ENCODE data around the gene RPL37.
"Not testable (repeated sequence)": the region's sequence is repeated elsewhere in the genome, so short reads cannot be mapped to it uniquely, and the experiment has no call there.

The RPL37 gene

DNA sequence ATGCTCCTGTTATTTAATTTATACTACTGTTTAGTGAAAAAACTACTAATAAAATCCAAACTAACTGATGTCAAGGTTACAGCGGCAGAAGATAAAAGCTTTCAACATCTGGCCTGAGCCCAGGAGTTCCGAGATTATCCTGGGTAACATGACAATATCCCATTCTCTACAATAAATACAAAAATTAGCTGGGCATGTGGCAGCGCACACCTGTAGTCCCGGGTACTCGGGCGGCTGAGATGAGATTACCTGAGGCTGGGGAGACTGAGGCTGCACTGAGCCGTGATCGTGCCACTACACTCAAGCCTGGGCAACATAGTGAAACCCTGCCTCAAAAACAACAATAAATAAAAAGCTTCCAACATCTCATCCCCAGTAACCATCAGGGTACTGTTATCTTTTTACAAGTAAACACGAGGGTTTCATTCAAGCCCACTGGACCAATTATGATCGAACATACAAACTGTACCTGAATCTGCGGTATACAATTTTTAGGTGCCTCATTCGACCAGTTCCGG is 1.3 kb downstream of the RPL37 start:
- DNase-seq (ENCODE audit: low spot score) = no peak

DNA sequence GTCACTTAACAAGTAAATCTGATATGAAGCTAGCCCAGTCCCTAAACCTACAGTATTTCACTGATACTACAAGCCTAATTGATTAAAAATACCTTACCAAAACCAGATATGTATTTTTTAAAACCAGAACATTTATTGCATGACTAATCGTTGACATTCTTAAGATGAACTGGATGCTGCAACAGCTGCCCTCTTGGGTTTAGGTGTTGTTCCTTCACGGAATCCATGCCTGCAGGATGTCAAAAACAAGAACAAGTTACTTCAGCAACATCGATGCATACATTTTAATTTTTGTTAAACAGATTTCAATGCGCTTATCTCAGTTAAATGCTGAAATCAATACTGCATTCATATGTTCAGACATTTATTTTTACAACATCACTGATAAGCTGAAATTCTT is 2.7 kb downstream of the RPL37 start:
- DNase-seq (ENCODE audit: low spot score) = no peak

DNA sequence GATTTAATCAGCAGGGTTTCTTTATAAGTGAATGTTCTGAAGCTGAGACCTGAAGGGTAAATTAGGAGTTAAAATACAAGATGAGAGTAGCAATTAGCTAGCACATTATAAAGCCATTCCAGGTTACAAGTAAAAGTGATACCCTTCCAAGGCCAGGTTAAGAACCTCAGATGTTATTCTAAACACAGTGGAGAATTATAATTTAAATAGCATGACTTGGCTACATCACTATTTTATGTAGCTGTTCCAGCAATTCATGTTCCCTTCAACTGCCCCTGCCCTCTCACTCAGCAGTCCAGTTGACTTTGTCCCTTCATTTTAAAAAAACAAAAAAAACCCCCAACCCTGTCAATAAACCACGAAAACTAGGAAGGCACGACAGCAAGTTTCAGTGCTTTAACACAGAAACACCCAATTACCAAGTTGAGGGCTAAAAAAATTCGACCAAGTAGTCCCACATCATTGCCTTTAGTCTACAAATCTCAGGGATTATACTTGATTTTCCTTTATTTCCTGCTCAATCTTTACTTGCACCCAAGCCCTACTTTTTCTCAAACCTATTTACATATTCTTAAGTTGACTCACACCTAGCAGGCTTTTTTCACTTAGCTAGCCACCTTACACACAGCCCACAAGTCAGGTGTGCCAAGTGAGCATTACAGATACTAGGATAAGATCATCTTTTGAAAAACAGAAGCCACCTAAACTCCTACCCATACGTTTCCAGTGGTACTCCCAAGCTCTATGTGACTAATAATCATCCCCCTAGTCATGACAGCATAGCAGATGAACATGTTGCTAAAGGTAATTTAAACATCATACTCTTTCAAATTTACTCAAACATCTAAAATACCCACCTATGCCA is 3.4 kb downstream of the RPL37 start:
- DNase-seq (ENCODE audit: low spot score) = no peak

DNA sequence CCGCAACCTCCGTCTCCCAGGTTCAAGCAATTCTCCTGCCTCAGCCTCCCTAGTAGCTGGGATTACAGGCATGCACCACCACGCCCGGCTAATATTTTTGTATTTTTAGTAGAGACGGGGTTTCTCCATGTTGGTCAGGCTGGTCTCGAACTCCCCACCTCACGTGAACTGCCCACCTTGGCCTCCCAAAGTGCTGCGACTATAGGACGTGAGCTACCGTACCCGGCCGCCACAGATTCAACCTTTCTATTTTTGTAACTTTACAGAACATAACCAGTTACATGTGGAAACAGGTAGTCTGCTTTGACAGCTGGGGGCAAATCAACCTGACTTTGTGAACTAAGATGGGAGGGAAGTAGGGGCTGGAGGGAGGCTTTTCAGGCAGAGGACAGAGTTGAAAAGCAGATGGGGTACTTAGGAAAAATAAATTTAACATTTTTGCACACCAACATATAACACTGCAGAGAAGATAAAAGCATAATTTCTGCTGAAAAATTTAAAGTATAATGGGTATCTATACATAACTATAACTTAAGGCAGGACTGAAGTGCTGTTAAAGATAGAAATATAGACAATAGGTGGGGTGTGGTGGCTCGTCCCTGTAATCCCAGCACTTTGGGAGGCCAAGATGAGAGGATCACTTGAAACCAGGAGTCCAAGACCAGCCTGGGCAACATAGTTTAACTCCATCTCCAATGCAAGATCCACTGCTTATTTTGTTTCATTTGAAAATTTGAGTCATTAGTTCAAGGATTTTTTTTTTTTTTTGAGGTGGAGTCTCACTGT is 5.1 kb downstream of the RPL37 start:
- no peak for DNase-seq (ENCODE audit: low spot score)

DNA sequence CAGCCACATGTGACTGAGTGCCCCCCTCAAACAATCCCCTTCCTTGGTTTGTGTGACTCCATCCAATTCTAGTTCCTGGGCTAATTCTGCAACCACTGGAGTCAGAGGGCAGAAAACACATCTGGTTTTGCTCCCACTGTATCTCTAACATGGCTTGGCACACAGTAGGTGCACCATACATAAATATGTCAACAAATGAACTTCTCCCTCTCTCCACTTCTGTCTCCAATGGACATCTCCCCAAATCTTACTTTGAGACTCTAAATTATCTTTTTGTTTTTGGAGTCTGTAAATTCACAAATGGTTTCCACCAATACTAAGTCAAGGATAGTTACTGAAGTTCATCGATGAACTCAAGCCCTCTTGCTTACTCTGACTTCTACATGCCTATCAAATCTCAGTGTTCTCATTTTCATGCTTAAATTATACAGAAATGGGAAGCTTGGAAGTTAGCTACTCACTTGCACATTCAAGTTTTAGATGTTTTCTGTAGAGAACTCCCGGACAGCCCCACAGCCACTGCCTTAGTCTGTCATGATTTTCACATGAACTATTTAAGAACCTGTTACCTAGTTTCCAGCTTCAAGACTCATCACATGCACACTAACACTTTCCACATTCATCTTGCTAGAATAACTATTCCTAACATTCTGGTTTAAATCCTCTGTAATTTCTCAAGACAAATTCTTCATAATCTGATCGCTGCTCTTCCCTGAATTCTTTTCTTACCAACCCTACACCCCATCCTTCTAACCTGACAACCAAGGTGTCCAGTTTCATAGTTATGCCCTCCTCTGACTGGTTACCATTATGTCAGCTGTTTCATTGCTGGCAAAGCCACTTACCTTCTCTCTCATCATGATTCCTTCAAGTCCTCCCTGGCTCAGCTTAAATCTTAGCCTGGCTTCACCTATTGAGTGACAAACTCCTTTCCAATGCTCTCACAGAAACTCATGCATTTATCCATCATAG is 6.0 kb downstream of the RPL37 start:
- DNase-seq (ENCODE audit: low spot score) = no peak

DNA sequence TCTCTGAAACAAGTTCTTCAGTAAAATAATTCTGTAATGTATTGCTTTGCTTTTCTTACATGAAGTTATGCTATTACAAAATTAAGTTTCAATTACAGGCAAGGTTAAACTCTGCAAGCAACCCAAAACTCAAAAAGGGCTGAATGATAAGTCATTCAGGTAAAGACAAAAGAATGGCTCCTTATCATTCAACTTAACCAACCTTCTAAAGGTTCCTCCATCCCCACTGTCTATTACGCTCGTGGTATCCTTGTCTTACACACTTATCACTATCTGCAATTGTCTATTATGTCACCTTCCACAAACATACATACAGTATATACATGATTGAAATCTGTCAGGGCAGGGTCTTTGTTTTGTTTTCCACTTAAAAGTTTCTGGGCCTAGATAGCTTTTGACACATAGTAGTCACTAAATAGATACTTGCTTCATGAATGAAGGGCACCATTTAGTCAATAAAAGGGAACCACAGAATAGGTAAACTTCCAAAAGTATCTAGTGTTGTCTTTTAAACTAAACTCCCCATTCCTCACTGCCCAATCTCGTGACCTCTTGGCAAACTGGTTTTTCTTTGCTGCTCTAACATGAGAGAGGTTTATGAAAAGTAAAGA is 6.9 kb downstream of the RPL37 start:
- no peak for DNase-seq (ENCODE audit: low spot score)

DNA sequence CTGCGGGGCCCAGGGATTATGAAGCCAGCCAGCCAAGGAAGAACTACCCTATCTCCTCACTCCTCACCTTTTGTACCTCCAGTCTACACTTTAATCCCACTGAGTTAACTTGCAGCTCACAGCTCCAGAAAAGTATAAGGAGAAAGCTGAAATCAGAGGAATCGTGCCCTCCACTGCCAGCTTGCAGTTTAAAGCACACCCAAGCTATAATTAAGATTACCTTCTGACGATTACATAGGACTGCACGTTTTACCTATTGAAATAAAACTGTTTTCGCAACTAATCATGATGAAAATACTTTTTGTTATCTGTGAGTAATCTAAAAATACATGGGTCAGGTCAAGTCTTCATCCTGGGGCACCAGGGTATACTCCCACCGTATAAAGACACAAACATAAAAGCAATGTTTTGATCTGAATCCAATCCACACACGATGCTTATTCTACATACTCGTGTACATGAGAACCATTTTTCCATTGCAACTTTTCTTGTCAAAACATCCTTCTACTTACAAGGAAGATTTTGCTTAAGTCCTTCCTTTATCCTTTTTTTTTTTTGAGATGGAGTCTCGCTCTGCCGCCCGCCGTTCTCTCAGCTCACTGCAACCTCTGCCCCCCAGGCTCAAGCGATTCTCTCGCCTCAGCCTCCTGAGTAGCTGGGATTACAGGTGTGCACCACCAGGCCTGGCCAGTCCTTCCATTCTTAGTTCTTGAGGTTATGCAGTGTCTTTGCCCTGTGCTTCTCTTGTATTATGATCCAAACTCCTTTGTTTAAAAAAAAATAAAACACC is 7.6 kb downstream of the RPL37 start:
- no peak for DNase-seq (ENCODE audit: low spot score)

DNA sequence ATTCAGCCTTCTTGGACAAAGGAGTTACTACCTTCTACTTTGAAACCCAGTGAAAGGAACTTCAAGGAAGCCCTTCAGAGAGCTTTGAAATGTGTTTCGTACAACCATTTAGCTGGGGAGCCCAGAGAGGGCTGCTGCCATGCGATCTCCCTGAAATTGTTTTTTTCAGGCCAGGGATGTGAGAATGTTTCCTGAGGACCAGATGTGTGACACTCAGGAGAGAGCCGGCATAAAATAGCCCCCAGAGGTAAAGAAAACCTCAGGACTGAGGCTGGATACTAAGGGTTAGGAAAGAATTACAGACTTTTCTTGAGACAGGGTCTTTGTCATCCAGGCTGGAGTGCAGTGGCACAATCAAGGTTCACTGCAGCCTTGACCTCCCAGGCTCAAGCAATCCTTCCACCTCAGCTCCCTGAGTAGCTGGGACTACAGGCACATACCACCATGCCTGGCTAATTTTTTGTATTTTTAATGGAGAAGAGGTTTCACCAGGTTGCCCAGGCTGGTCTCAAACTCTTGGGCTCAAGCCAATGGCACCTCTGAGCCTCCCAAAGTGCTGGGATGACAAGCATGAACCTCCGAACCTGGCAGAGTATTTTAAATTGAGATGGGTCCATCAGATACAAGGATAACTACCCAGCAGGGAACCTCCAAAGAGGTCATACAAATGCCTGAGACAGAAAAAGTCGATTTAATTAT is 8.4 kb downstream of the RPL37 start:
- DNase-seq (ENCODE audit: low spot score) = no peak

DNA sequence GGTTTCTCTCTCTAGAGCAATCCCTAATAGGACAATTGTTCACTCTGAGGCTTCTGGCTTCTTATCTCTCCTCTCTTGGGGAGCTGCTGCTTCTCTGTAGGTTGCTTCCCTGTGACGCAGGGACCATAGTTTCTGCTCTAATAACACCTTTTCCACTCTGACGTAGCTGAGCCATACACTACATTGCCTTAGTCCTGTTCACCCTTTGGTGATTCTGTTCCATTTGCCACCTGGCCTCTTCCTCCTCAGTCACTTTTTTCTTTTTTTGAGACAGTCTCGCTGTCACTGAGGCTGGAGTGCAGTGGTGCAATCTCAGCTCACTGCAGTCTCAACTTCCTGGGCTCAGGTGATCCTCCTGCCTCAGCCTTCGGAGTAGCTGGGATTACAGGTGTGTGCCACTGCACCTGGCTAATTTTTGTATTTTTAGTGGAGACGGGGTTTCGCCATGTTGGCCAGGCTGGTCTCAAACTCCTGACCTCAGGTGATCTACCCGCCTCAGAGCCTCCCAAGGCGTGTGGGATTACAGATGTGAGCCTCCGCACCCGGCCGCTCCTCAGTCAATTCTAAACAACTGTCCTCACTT is 9.5 kb downstream of the RPL37 start:
- DNase-seq (ENCODE audit: low spot score) = not testable (repeated sequence)

DNA sequence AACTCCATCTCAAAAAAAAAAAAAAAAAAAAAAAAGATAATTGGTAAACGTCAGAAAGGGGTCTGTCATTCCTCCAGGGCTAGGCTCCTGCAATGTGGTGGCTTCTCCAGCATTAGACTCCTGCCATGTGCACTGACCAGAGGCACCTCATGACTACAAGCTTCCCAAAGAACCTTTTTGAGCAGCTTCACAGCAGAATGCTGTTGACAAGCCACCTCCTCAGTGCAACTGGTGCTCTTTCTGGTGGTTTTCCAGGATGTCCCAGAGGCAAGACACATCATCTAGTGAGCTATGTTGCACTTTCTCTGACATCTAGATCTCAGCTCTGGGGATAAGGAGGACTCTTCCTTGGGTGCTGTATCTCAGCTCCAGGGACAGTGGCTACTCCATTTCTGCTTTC is 11.6 kb downstream of the RPL37 start:
- DNase-seq (ENCODE audit: low spot score) = no peak

DNA sequence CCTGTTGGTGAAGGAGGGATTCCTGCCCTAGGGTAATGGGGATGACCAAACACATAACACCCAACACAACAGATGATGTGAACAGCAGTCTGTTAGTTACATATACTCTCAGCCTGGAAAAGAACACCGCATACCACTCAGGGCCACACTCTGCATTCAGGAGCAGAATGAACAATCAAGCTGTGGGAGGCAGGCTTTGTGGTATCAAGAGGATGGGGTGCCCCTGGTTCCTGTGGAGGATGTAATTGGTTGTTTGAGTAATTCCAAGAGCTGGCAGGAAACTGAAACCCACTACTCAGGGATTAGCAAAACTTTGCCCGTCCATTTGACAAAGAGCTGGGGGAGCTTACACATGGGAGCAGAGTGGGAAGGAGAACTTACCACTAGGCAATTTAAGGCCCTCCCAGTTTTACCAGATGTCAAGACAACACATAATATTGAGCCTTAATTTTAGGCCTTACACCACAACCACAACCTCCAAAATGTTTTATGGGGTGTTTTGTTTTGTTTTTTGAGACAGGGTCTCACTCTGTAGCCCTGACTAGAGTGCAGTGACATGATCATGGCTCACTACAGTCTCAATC is 21.2 kb downstream of the RPL37 start:
- no peak for DNase-seq (ENCODE audit: low spot score)

DNA sequence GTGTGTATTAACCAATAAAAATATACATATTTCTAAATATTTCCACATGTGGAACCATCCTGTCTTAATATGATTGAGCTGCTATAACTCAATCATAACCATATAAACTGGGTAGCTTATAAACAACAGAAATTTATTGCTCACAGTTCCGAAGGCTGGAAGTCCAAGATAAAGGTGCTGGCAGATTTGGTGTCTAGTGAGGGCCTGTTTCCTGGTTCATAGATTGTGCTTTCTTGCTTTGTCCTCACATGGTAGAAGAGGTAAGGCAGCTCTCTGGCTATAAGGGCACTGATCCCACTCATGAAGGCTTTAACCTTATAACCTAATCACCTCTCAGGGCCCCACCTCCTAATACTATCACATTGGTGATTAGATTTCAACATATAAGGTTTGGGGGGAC is 22.9 kb downstream of the RPL37 start:
- no peak for DNase-seq (ENCODE audit: low spot score)

DNA sequence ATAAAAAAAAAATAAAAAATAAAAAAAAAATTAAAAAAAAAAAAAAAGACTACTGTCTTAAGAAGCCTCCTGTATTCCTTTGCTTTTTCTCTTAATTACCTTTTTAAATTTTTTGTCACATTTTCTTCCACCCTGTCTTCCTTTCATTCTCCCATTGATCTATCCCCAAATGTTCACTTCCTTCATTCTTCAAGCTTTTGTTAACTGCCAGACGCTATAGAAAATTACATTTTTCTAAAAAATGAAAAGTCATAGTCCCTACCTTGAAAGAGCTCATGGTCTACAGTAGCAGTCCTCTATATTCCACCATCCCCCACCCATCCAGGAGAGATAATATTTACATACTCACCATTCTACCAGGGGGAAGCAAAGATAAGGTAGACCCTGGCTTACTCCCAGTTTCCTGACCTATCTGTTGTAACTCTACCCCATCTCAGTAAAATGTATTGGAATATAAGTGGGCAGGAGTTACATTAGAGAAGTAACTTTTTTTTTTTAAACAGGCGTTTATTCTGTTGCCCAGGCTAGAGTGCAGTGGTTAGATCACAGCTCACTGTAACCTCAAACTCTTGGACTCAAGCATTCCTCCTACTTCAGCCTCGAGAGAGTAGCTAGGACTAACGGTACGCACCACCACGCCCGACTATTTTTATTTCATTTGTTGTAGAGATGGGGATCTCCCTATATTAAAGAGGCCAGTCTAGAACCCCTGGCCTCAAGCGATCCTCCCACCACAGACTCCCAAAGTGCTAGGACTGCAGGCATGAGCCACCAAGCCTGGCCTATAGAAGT is 33.1 kb downstream of the RPL37 start:
- peak; percentile 47 for DNase-seq (ENCODE audit: low spot score)

DNA sequence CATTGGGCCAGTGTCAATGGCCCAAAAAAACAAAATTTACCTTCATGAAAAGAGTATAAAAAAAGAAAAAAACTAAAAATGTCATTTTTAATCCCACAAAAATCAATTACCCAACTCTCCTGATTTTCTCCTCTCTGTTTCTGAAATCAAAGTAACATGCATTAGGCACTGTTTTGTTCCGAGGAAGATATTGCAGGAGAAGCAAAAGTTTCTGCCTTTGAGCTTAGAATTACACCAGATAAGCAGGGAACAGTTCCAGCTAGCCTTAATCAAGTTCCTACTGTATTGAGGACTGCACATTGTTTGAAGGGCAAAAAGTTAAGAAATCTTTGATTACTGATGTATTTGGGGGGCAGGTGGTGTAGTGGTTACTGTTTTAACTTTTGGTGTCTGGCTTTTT is 35.8 kb downstream of the RPL37 start:
- peak; percentile 22 for DNase-seq (ENCODE audit: low spot score)

DNA sequence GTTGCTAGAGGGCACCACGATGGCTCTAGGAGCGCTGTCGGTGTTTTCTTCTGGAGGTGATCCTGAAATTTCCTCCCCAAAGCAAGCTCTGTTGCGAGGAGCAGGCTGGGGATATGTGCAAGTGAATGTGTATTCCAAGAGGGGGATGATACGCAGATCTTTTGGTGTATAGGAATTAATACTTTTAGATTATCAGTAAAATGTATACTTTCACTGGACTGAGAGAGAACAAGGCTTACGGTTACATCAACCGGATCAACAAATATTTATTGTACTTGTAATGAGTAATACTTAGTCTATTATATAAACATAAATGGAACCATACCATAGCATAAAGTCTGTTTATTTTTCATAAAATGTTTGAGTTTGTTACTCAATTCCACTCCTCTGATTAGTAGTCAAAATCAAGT is 36.2 kb downstream of the RPL37 start:
- DNase-seq (ENCODE audit: low spot score) = peak; percentile 14

DNA sequence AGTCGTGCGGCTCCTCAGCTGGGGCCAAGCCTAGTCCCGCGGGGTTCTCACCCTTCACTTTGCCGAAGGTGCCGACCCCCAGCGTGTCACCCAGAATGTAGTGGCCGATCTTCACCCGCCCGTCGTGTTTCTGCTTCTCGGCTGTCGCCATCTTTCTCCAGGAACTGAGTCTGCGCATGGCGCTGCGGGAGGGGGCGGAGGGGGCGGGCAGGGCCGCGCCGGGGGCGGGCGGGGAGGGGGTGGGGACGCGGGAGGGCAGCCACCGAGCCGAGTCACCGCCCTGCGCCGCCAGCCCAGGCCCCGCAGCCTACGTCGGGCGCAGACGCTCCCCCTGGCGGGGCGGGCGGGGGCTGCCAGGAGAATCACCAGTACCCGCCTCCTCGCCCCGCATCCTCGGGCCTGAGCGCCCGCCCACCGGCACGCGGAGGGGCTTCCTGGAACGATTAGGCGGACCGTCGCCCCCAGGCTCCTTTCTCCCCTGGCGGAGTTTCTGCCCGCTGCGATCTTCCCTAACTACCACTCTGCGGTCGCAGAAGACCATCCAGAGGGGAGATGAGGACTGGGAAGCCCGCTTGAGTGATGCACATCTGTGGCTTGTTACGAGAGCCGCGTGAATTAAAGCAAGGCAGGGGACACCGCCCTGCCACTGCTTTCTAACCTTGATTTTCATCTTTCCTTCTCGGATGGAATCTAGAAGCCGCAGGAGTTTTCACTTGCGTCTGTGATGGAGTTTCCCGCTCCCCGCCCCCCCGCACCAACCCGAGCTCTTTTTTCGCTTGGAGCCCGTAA is 36.8 kb downstream of the RPL37 start, which contains the start of gene PRKAA1:
Gene PRKAA1 (minus strand): TSS at position 363 of the 789 bp plus-strand sequence. CDS start 185 bp downstream, at position 178.
- DNase-seq (ENCODE audit: low spot score) = peak; percentile 92

DNA sequence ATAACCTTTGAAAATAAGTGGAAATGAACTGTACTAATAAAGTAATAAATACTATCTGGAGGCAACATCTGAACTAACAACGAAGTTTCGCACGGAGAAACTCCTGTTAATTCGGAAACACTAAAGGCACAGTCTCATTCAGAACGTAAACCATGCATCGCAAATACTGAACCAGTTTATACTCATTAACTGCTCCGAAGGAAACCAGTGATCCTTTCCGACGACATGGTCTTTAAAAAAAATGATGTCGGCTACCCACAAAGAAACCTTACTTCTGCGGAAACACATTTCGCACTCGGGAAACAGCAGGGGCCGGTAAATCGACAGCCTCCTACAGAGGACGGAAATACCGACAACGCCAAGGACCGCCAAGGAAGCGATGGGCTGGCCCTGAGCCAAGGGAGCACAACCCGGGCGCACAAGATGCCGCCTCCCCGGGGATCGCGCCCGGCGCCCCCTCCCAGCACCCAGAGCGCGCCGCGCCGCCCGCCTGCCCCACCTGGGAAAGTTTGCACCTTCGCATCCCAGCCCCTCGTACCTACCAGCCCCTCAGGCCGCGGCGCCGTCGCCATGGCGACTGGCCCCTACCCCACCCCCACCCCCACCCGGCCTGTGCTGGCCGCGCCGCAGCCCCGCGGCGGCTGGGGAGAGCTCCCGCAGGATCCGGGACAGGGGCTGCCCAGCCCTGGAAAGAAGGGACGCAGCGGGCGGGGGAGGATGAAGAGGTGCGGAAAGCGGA is 37.6 kb downstream of the RPL37 start:
- peak; percentile 82 for DNase-seq (ENCODE audit: low spot score)
